WERI-Rb-1 (cell line): ENCODE results near the gene NRXN3.

Source experiments
- DNase-seq: peaks from one replicate; pipeline ENCODE4 v3.0.0-alpha.2; 2020
- H3K27ac ChIP-seq: fragments of 250-450 bp; sonication (Bioruptor Pico); 2 replicates; pipeline ENCODE4 v1.5.1; 2020; ENCODE audit warnings: mild to moderate bottlenecking, moderate library complexity
- H3K27me3 ChIP-seq: fragments of 250-450 bp; sonication (Bioruptor Pico); 2 replicates; pipeline ENCODE4 v1.5.1; 2021; ENCODE audit warnings: mild to moderate bottlenecking, low read depth, moderate library complexity; ENCODE audit not compliant: insufficient read depth, severe bottlenecking
- H3K36me3 ChIP-seq: fragments of 250-450 bp; sonication (Bioruptor Pico); 2 replicates; pipeline ENCODE4 v1.5.1; 2020; ENCODE audit warnings: mild to moderate bottlenecking, moderate library complexity
- H3K4me3 ChIP-seq: 2 replicates; pipeline ENCODE4 v1.5.1; 2011; ENCODE audit warnings: low read depth, mild to moderate bottlenecking, control low read depth, low read length
- H3K9me3 ChIP-seq: fragments of 250-450 bp; sonication (Bioruptor Pico); 2 replicates; pipeline ENCODE4 v1.5.1; 2021; ENCODE audit warnings: mild to moderate bottlenecking, moderate library complexity; ENCODE audit not compliant: severe bottlenecking
- CTCF ChIP-seq: IDR thresholded peaks from 2 replicates; pipeline ENCODE4 v1.5.1; 2011; ENCODE audit warnings: low read depth, mild to moderate bottlenecking, control low read depth, inconsistent platforms, low read length

NRXN3 gene

GRCh38 chr14:79417961-79418360 lies 1247.8 kb downstream of the NRXN3 start:
- Histone ChIP-seq H3K27ac (no peak overlapping the region), H3K27me3 (no peaks in the 10 kb centered on the region), H3K4me3 (no peak overlapping the region), H3K36me3 (no peaks in the 10 kb centered on the region), H3K9me3 (peaks cover 7% of the 10 kb centered on the region)
- DNase-seq, result no peak
- no peak for TF ChIP-seq CTCF

GRCh38 chr14:79418649-79419415 lies 1248.7 kb downstream of the NRXN3 start:
- no peak for TF ChIP-seq CTCF
- DNase-seq, result no peak

GRCh38 chr14:79419571-79420327 lies 1249.6 kb downstream of the NRXN3 start:
- no peak overlapping the region for H3K4me3 ChIP-seq
- no peak for DNase-seq
- TF ChIP-seq CTCF, result no peak

More at GRCh38 chr14:79418649-79419415, 1248.7 kb downstream of the NRXN3 start:
- no peak overlapping the region for H3K4me3 ChIP-seq
- no peaks in the 10 kb centered on the region for H3K27me3 ChIP-seq
- no peaks in the 10 kb centered on the region for H3K36me3 ChIP-seq
- H3K9me3 ChIP-seq, result peaks cover 7% of the 10 kb centered on the region
- no peak overlapping the region for H3K27ac ChIP-seq

GRCh38 chr14:79420725-79421124 lies 1250.6 kb downstream of the NRXN3 start:
- Histone ChIP-seq H3K4me3 (no peak overlapping the region), H3K27me3 (no peaks in the 10 kb centered on the region), H3K27ac (no peak overlapping the region), H3K9me3 (peaks cover 7% of the 10 kb centered on the region), H3K36me3 (no peaks in the 10 kb centered on the region)
- TF ChIP-seq CTCF, result no peak
- DNase-seq, result no peak

More at GRCh38 chr14:79419571-79420327, 1249.6 kb downstream of the NRXN3 start:
- Histone ChIP-seq H3K27me3 (no peaks in the 10 kb centered on the region), H3K9me3 (peaks cover 7% of the 10 kb centered on the region), H3K27ac (no peak overlapping the region), H3K36me3 (no peaks in the 10 kb centered on the region)

GRCh38 chr14:79421811-79422210 lies 1251.6 kb downstream of the NRXN3 start:
- Histone ChIP-seq H3K9me3 (peaks cover 2% of the 10 kb centered on the region), H3K4me3 (no peak overlapping the region), H3K27ac (no peak overlapping the region), H3K36me3 (no peaks in the 10 kb centered on the region), H3K27me3 (no peaks in the 10 kb centered on the region)
- no peak for DNase-seq
- no peak for TF ChIP-seq CTCF
